ENCODE measurements around the gene CCDC183. TPM values are rescaled to one million over a fixed set of nuclear protein-coding genes. Genes with fewer than 3 reads are reported as not detected.
"Not testable (repeated sequence)": the region's sequence is repeated elsewhere in the genome, so short reads cannot be mapped to it uniquely, and the experiment has no call there.

Gene CCDC183
- total RNA-seq, 4 donors from 2014 or later = 1.4 to 3.4 (median 2.0) TPM; not detected in 1

DNA sequence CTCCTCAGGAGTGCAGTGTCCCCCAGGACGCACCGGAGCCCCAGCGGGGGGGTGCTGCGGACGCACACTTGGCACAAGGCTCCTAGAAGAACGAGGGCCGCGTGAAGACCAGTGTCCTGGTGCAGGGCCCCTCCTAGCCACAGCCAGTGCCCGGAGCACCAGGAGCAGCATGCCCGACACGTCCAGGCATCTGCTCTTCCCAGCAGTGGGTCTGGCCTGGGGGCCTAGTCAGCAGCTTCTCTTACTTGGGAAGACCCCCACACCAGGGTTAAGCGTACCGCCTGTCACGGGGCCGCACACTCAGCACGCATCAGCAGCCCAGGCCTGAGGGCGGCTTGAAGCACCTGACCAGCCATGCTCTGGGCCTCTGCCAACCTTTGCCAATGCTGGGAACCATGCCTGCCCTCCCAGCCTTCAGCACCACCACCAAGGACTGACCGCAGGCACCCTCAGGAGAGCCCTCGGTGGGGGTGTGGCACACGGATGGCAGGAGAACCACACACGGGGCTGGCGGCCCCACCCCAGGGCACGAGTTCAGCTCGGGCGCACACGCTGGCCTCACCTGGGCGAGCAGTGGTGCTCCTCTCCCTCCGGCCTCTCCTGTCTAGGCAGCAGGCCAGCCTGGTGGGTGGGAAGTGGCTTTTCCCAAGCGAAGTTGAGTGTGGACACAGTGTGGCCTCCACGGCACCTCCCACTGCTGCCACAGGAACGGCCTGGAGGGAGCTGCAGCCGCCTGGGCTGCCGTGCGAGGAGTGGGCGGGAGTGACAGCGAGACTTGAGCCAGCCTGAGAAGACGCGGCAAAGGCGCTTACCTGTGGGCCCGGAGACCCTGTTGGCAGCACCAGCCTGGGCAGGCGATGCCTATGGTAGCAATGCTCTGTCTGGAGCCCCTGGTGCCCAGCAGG, 34.1 kb downstream of the CCDC183 start:
- no peak for ATAC-seq
- H3K9me3 ChIP-seq = no peaks in the 10 kb centered on the region
- no peak for TF ChIP-seq POLR2AphosphoS5 (IDR thresholded peaks at IDR 0.05)
- no peaks in the 10 kb centered on the region for H3K4me1 ChIP-seq
- H3K36me3 ChIP-seq = peaks cover 0 to 90% of the 10 kb centered on the region in 2 donors
- H3K27ac ChIP-seq = no peak overlapping the region
- H3K4me3 ChIP-seq = no peak overlapping the region
- no CpG with 5 or more reads among the region's 41 CpGs for WGBS, 2 donors (ENCODE audit: low coverage in 1 of 2)
- H3K27me3 ChIP-seq = no peaks in the 10 kb centered on the region

DNA sequence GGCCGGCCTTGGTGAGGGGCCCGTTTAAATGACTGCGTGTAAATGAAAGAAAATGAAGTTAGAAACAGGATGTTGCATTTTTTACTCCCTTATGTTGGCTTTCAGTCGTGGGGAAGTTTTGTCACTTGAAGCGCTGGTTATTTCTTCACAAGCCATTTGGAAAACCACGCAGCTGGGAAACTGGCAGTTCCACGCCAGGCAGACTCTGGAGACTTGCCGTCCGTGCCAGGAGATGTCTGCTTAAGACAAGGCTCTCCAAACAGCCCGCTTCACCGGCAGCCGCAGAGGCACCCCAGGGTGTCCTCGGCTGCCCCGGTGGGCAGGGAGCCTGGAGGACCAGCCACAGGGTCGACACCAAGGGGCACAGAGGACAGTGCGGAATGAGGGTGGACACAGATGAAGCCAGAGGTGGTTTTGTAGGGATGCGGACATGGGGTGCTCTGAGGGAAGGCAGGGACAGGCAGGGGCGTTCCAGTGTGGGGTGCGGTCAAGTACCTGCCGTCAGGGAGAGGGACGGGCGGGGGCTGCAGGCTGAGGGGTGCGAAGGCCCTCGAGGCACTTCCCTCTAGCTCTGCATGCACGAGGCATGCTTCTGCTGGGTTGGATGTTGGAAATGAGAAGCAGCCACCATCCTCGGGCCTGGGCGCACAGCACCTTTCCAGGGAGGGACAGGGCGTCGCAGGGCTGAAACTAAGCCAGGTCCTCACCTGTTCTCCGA, 35.0 kb downstream of the CCDC183 start:
- TF ChIP-seq POLR2AphosphoS5 (IDR thresholded peaks at IDR 0.05) (no peak), POLR2A (IDR thresholded peaks at IDR 0.05) (no peak), EP300 (IDR thresholded peaks at IDR 0.05) (no peak)
- TF ChIP-seq, protein P1, sequence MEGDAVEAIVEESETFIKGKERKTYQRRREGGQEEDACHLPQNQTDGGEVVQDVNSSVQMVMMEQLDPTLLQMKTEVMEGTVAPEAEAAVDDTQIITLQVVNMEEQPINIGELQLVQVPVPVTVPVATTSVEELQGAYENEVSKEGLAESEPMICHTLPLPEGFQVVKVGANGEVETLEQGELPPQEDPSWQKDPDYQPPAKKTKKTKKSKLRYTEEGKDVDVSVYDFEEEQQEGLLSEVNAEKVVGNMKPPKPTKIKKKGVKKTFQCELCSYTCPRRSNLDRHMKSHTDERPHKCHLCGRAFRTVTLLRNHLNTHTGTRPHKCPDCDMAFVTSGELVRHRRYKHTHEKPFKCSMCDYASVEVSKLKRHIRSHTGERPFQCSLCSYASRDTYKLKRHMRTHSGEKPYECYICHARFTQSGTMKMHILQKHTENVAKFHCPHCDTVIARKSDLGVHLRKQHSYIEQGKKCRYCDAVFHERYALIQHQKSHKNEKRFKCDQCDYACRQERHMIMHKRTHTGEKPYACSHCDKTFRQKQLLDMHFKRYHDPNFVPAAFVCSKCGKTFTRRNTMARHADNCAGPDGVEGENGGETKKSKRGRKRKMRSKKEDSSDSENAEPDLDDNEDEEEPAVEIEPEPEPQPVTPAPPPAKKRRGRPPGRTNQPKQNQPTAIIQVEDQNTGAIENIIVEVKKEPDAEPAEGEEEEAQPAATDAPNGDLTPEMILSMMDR (IDR thresholded peaks at IDR 0.05) = no peak
- Histone ChIP-seq H3K36me3 (peaks cover 0 to 90% of the 10 kb centered on the region in 2 donors), H3K27me3 (no peaks in the 10 kb centered on the region), H3K4me1 (no peaks in the 10 kb centered on the region), H3K27ac (no peak overlapping the region), H3K9me3 (no peaks in the 10 kb centered on the region), H3K4me3 (no peak overlapping the region)
- ATAC-seq = no peak
- WGBS, 2 donors (ENCODE audit: low coverage in 1 of 2) = 89 to 91% methylated on average over 6 to 23 of the region's 30 CpGs

DNA sequence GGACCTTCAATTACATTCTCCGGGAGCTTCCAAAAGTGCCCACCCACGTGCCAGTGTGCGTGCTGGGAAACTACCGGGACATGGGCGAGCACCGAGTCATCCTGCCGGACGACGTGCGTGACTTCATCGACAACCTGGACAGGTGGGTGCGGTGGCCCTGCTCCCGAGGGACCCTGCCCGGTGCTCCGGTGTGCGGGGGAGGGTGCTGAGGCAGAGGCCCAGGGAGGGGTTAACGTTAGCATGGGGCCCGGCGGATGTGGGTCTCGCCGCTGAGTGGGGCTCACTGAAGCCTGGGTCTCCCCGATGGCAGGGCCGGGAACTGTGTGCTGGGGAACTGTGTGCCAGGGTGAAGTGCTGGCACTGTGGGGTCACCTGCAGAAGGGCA, 35.6 kb downstream of the CCDC183 start:
- no CpG with 5 or more reads among the region's 23 CpGs for WGBS, 2 donors (ENCODE audit: low coverage in 1 of 2)
- Histone ChIP-seq H3K36me3 (peaks cover 0 to 90% of the 10 kb centered on the region in 2 donors), H3K27ac (no peak overlapping the region), H3K27me3 (no peaks in the 10 kb centered on the region), H3K4me1 (no peaks in the 10 kb centered on the region), H3K4me3 (no peak overlapping the region), H3K9me3 (no peaks in the 10 kb centered on the region)
- TF ChIP-seq POLR2A (IDR thresholded peaks at IDR 0.05) = no peak
- no peak for TF ChIP-seq EP300 (IDR thresholded peaks at IDR 0.05)
- TF ChIP-seq POLR2AphosphoS5 (IDR thresholded peaks at IDR 0.05) = no peak
- TF ChIP-seq, protein P1 (IDR thresholded peaks at IDR 0.05) = no peak
- no peak for ATAC-seq

DNA sequence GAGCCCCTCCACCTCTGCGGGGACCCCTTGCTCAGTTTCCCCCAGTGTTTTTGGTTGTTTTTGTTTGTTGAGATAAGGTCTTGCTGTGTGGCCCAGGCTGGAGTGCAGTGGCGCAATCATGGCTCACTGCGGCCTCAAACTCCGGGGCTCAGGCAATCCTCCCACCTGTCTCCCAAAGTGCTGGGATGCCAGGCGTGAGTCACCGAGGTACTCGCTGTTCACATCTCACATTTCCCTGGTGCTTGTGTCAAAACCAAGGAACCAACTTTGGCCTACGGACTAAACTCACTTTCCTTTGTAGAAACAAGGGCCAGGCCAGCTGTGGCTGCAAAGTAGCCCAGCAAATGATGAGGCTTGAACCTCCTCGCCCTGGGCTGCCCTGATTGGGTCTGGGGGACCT, 36.4 kb downstream of the CCDC183 start:
- H3K4me3 ChIP-seq = no peak overlapping the region
- no peak overlapping the region for H3K27ac ChIP-seq
- no peak for ATAC-seq
- peaks cover 0 to 90% of the 10 kb centered on the region in 2 donors for H3K36me3 ChIP-seq
- TF ChIP-seq, protein P1 (IDR thresholded peaks at IDR 0.05) = no peak
- TF ChIP-seq POLR2A (IDR thresholded peaks at IDR 0.05) (no peak), POLR2AphosphoS5 (IDR thresholded peaks at IDR 0.05) (no peak), EP300 (IDR thresholded peaks at IDR 0.05) (no peak)
- WGBS, 2 donors (ENCODE audit: low coverage in 1 of 2) = 60 to 100% methylated on average over 1 to 3 of the region's 9 CpGs
- no peaks in the 10 kb centered on the region for H3K4me1 ChIP-seq
- no peaks in the 10 kb centered on the region for H3K27me3 ChIP-seq
- H3K9me3 ChIP-seq = no peaks in the 10 kb centered on the region

DNA sequence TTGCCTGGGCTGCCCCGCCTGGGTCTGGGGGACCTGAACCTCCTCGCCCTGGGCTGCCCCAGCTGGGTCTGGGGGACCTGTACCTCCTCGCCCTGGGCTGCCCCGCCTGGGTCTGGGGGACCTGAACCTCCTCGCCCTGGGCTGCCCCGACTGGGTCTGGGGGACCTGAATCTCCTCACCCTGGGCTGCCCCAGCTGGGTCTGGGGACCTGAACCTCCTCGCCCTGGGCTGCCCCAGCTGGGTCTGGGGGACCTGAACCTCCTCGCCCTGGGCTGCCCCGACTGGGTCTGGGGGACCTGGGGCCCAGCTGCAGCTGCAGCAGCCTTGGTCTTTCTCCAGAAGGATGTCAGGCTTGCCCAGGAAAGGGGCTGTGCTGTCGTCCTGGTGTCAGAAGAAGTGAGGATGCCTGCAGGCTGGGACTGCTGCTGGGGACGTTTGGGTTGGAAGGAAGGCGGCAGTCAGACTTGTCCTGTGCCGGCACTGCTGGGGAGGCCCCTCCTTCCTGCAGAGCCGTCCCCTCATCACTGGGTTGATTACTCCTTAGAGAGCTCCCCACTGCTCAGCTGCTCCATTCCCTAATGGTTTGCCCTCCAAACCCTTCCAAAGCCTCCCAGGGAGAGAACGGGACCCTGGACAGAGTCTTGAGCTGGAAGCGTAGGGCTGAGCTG, 37.4 kb downstream of the CCDC183 start:
- not testable (repeated sequence) for H3K27me3 ChIP-seq, ATAC-seq, H3K4me3 ChIP-seq, H3K9me3 ChIP-seq, H3K27ac ChIP-seq, H3K4me1 ChIP-seq
- peaks cover 0 to 90% of the 10 kb centered on the region in 2 donors for H3K36me3 ChIP-seq
- WGBS, 2 donors (ENCODE audit: low coverage in 1 of 2) = 69% methylated on average over 4 of the region's 16 CpGs; no CpG with 5 or more reads in 1 of the 2 donors

All from gastroesophageal sphincter (tissue), 4 donors.